Measurements from ENCODE around the gene CARS1. TPM values are rescaled to one million over a fixed set of nuclear protein-coding genes. Genes with fewer than 3 reads are reported as not detected.

Gene CARS1
- polyA plus RNA-seq, 1 of the 3 experiments (the other 2 are of a cell fraction): 52.1 TPM

DNA sequence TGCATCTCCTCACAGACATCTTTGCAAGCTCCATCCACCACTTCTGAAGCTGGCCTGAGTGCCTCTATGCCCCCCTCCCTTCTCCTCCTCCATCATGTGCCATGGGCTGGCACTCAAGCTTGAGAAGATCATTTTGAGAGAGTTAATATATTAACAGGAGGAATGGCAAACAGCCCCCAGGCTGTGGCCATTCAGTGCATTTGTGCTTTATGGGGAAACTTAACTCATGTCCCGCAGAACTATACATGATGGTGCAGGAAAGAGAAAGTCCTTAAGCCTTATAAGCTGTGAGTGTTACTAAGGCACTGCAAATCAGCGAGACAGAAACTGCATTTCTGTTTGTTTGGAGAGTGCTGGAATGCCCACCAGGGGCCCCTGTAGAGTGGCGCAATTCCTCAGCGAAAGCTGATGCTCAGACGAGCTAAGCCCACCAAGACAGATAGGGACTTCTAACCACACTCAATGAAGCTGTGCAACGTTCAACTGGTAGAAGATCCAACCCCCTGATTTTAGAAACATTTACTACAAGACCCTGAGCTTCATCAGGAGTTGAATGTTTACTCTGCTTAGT lies 101.2 kb downstream of the CARS1 start:
- Histone ChIP-seq H3K4me3 (ENCODE audit: low read depth in 2 of 2, low read length in 1 of 2) (no peak overlapping the region), H3K4me1 (ENCODE audit: control insufficient read depth in 1 of 2, insufficient read depth in 2 of 2, low read depth in 1 of 2, low read length in 1 of 2) (peaks cover 0 to 21% of the 10 kb centered on the region in 2 experiments; a peak in 3 of 4 replicates), H3K4me2 (no peak overlapping the region), H3K27me3 (ENCODE audit: insufficient read depth) (no peaks in the 10 kb centered on the region), H2AFZ (ENCODE audit: low read depth) (no peak overlapping the region), H3K9ac (no peak overlapping the region), H3F3A (replicated peaks; ENCODE audit: insufficient read depth) (peaks cover 23% of the 10 kb centered on the region), H3K79me2 (ENCODE audit: insufficient read depth) (peaks cover 26% of the 10 kb centered on the region; the same call in 1 of the 2 replicates), H3K9me2 (no peaks in the 10 kb centered on the region), H3K27ac (ENCODE audit: low read depth in 2 of 2, low read length in 1 of 2) (no peak overlapping the region), H3K36me3 (replicated peaks in 1 of 2; ENCODE audit: control insufficient read depth in 1 of 2, insufficient read depth in 2 of 2, low read length in 1 of 2) (peaks cover 72 to 94% of the 10 kb centered on the region in 2 experiments), H4K20me1 (ENCODE audit: insufficient read depth) (no peaks in the 10 kb centered on the region), H3K9me3 (no peaks in the 10 kb centered on the region)
- TF ChIP-seq EZH2phosphoT487 (IDR thresholded peaks at IDR 0.05; ENCODE audit: borderline replicate concordance, low read depth): no peak
- no peak for TF ChIP-seq NRF1 (IDR thresholded peaks at IDR 0.05; ENCODE audit: low read depth, low read length)
- TF ChIP-seq, protein P1, sequence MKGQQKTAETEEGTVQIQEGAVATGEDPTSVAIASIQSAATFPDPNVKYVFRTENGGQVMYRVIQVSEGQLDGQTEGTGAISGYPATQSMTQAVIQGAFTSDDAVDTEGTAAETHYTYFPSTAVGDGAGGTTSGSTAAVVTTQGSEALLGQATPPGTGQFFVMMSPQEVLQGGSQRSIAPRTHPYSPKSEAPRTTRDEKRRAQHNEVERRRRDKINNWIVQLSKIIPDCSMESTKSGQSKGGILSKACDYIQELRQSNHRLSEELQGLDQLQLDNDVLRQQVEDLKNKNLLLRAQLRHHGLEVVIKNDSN (IDR thresholded peaks at IDR 0.05; ENCODE audit: borderline replicate concordance, low read depth): no peak
- TF ChIP-seq SIN3A (IDR thresholded peaks at IDR 0.05; ENCODE audit: borderline replicate concordance, low read depth, low read length): no peak
- no peak for TF ChIP-seq GABPA (IDR thresholded peaks at IDR 0.05; ENCODE audit: low read depth)
- TF ChIP-seq, protein P2, sequence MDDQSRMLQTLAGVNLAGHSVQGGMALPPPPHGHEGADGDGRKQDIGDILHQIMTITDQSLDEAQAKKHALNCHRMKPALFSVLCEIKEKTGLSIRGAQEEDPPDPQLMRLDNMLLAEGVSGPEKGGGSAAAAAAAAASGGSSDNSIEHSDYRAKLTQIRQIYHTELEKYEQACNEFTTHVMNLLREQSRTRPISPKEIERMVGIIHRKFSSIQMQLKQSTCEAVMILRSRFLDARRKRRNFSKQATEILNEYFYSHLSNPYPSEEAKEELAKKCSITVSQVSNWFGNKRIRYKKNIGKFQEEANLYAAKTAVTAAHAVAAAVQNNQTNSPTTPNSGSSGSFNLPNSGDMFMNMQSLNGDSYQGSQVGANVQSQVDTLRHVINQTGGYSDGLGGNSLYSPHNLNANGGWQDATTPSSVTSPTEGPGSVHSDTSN (IDR thresholded peaks at IDR 0.05): no peak
- no peak for TF ChIP-seq EP300 (IDR thresholded peaks at IDR 0.05; ENCODE audit: borderline replicate concordance in 1 of 2, low read depth in 1 of 2, low read length in 1 of 2)
- TF ChIP-seq FOXJ3 (CRISPR knock-in tag; IDR thresholded peaks at IDR 0.05): no peak
- TF ChIP-seq, protein P3, sequence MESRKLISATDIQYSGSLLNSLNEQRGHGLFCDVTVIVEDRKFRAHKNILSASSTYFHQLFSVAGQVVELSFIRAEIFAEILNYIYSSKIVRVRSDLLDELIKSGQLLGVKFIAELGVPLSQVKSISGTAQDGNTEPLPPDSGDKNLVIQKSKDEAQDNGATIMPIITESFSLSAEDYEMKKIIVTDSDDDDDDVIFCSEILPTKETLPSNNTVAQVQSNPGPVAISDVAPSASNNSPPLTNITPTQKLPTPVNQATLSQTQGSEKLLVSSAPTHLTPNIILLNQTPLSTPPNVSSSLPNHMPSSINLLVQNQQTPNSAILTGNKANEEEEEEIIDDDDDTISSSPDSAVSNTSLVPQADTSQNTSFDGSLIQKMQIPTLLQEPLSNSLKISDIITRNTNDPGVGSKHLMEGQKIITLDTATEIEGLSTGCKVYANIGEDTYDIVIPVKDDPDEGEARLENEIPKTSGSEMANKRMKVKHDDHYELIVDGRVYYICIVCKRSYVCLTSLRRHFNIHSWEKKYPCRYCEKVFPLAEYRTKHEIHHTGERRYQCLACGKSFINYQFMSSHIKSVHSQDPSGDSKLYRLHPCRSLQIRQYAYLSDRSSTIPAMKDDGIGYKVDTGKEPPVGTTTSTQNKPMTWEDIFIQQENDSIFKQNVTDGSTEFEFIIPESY (IDR thresholded peaks at IDR 0.05; ENCODE audit: borderline replicate concordance, low read depth): no peak
- TF ChIP-seq, protein P4, sequence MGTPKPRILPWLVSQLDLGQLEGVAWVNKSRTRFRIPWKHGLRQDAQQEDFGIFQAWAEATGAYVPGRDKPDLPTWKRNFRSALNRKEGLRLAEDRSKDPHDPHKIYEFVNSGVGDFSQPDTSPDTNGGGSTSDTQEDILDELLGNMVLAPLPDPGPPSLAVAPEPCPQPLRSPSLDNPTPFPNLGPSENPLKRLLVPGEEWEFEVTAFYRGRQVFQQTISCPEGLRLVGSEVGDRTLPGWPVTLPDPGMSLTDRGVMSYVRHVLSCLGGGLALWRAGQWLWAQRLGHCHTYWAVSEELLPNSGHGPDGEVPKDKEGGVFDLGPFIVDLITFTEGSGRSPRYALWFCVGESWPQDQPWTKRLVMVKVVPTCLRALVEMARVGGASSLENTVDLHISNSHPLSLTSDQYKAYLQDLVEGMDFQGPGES (IDR thresholded peaks at IDR 0.05; ENCODE audit: low read depth, low read length): no peak
- TF ChIP-seq RAD21 (IDR thresholded peaks at IDR 0.05; ENCODE audit: low read length): no peak
- no peak for TF ChIP-seq ELF1 (IDR thresholded peaks at IDR 0.05)
- no peak for TF ChIP-seq NFIC (IDR thresholded peaks at IDR 0.05; ENCODE audit: borderline replicate concordance)
- TF ChIP-seq TEAD4 (IDR thresholded peaks at IDR 0.05; ENCODE audit: borderline replicate concordance, insufficient read depth): no peak
- TF ChIP-seq FOXM1 (IDR thresholded peaks at IDR 0.05; ENCODE audit: low read depth): no peak
- no peak for TF ChIP-seq JUND (IDR thresholded peaks at IDR 0.05)
- TF ChIP-seq, protein P5, sequence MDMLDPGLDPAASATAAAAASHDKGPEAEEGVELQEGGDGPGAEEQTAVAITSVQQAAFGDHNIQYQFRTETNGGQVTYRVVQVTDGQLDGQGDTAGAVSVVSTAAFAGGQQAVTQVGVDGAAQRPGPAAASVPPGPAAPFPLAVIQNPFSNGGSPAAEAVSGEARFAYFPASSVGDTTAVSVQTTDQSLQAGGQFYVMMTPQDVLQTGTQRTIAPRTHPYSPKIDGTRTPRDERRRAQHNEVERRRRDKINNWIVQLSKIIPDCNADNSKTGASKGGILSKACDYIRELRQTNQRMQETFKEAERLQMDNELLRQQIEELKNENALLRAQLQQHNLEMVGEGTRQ (IDR thresholded peaks at IDR 0.05; ENCODE audit: borderline replicate concordance, low read depth, low read length): no peak
- CTCF ChIA-PET: interaction anchor here (1.0 to 1.4 kb wide), 2 partner anchors 9 to 135 kb away, joined by 3 to 6 read pairs; no protein-coding TSS in a partner anchor
- DNase-seq: no peak
- WGBS (ENCODE audit: low lambda C conversion rate): 100% methylated on average over 6 of the region's 6 CpGs
- POLR2A ChIA-PET: no interaction called here
